PFSK-1 (cell line): ENCODE data around the gene PRR36.

ENCODE experiments used
- FOXP2 ChIP-seq: optimal IDR thresholded peaks from 2 replicates; pipeline ENCODE3; 2011; ENCODE audit warnings: borderline replicate concordance, control low read depth, inconsistent platforms; ENCODE audit not compliant: insufficient read depth; ENCODE audit errors: extremely low read length, extremely low read depth
- POLR2AphosphoS5 ChIP-seq: IDR thresholded peaks from 2 replicates; pipeline ENCODE4 v1.6.1; 2012; ENCODE audit warnings: low read depth, mild to moderate bottlenecking, control low read depth, low read length, moderate library complexity
- REST ChIP-seq, 2 experiments: IDR thresholded peaks; 2 replicates each; pipeline versions ENCODE4 v1.6.1 to v1.8.0; 2011 to 2012; ENCODE audit warnings: low read depth in 2 of 2, low read length in 2 of 2, control low read depth in 1 of 2, inconsistent platforms in 1 of 2, mild to moderate bottlenecking in 1 of 2, moderate library complexity in 1 of 2; ENCODE audit not compliant: insufficient read depth in 1 of 2
- SIN3A ChIP-seq: IDR thresholded peaks from 2 replicates; pipeline ENCODE4 v1.6.1; 2012; ENCODE audit warnings: mild to moderate bottlenecking, low read length, moderate library complexity, borderline replicate concordance; ENCODE audit not compliant: insufficient read depth
- TAF1 ChIP-seq: IDR thresholded peaks from 2 replicates; pipeline ENCODE4 v1.6.1; 2012; ENCODE audit warnings: low read length, control low read depth, borderline replicate concordance; ENCODE audit not compliant: insufficient read depth

Gene PRR36

GRCh38 chr19:7920519-7921301 is 46.5 kb upstream of the PRR36 start:
- TF ChIP-seq FOXP2: no peak
- TF ChIP-seq POLR2AphosphoS5: peak; percentile 75; the same call in 1 of the 2 replicates
- TF ChIP-seq REST (IDR thresholded peaks at IDR 0.05; ENCODE audit: insufficient read depth in 1 of 2, low read depth in 2 of 2, low read length in 2 of 2): peak in 1 of 2 experiments; percentile 50; a peak in 2 of 4 replicates
- TF ChIP-seq TAF1: peak; percentile 92
- TF ChIP-seq SIN3A: peak; percentile 85; the same call in 1 of the 2 replicates

- peak; percentile 91 for TF ChIP-seq POLR2AphosphoS5
- TF ChIP-seq REST (IDR thresholded peaks at IDR 0.05; ENCODE audit: insufficient read depth in 1 of 2, low read depth in 2 of 2, low read length in 2 of 2): peak in 1 of 2 experiments; percentile 29; a peak in 1 of 4 replicates
- TF ChIP-seq FOXP2: no peak
- peak; percentile 25; the same call in 1 of the 2 replicates for TF ChIP-seq SIN3A
- peak; percentile 81 for TF ChIP-seq TAF1
These were observed 45.7 kb upstream of the PRR36 start, which contains the start of gene SNAPC2 for GRCh38 chr19:7919610-7920518. SNAPC2 (plus strand) TSS chr19:7920338; CDS start chr19:7920367, 29 bp downstream.

GRCh38 chr19:7918615-7919421 is 44.6 kb upstream of the PRR36 start:
- TF ChIP-seq REST (IDR thresholded peaks at IDR 0.05; ENCODE audit: insufficient read depth in 1 of 2, low read depth in 2 of 2, low read length in 2 of 2) (no peak), FOXP2 (no peak), POLR2AphosphoS5 (peak; percentile 34; the same call in 1 of the 2 replicates)

- TF ChIP-seq SIN3A: no peak
- no peak for TF ChIP-seq FOXP2
- TF ChIP-seq REST (IDR thresholded peaks at IDR 0.05; ENCODE audit: insufficient read depth in 1 of 2, low read depth in 2 of 2, low read length in 2 of 2): no peak
These were observed 43.3 kb upstream of the PRR36 start for GRCh38 chr19:7917267-7918061.
